ENCODE results near the gene ZNF592.

GRCh38 chr15:84741121-84741520 is 7.3 kb upstream of the ZNF592 start:
- TF ChIP-seq CTCF (IDR thresholded peaks at IDR 0.05; ENCODE audit: poor library complexity, severe bottlenecking) (no peak), POLR2AphosphoS5 (IDR thresholded peaks at IDR 0.05) (no peak), EP300 (conservative IDR thresholded peaks at IDR 0.05; ENCODE audit: poor library complexity, severe bottlenecking) (no peak), SMC3 (conservative IDR thresholded peaks at IDR 0.05; ENCODE audit: poor library complexity) (no peak), TAF1 (IDR thresholded peaks at IDR 0.05; ENCODE audit: low read depth) (no peak), EZH2 (IDR thresholded peaks at IDR 0.05; ENCODE audit: borderline replicate concordance, insufficient read depth, low read length, poor library complexity, severe bottlenecking) (no peak), RAD21 (conservative IDR thresholded peaks at IDR 0.05) (no peak)
- TF ChIP-seq, protein P1, sequence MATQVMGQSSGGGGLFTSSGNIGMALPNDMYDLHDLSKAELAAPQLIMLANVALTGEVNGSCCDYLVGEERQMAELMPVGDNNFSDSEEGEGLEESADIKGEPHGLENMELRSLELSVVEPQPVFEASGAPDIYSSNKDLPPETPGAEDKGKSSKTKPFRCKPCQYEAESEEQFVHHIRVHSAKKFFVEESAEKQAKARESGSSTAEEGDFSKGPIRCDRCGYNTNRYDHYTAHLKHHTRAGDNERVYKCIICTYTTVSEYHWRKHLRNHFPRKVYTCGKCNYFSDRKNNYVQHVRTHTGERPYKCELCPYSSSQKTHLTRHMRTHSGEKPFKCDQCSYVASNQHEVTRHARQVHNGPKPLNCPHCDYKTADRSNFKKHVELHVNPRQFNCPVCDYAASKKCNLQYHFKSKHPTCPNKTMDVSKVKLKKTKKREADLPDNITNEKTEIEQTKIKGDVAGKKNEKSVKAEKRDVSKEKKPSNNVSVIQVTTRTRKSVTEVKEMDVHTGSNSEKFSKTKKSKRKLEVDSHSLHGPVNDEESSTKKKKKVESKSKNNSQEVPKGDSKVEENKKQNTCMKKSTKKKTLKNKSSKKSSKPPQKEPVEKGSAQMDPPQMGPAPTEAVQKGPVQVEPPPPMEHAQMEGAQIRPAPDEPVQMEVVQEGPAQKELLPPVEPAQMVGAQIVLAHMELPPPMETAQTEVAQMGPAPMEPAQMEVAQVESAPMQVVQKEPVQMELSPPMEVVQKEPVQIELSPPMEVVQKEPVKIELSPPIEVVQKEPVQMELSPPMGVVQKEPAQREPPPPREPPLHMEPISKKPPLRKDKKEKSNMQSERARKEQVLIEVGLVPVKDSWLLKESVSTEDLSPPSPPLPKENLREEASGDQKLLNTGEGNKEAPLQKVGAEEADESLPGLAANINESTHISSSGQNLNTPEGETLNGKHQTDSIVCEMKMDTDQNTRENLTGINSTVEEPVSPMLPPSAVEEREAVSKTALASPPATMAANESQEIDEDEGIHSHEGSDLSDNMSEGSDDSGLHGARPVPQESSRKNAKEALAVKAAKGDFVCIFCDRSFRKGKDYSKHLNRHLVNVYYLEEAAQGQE (IDR thresholded peaks at IDR 0.05; ENCODE audit: borderline replicate concordance), result no peak
